ENCODE data around the gene SP2.

DNA sequence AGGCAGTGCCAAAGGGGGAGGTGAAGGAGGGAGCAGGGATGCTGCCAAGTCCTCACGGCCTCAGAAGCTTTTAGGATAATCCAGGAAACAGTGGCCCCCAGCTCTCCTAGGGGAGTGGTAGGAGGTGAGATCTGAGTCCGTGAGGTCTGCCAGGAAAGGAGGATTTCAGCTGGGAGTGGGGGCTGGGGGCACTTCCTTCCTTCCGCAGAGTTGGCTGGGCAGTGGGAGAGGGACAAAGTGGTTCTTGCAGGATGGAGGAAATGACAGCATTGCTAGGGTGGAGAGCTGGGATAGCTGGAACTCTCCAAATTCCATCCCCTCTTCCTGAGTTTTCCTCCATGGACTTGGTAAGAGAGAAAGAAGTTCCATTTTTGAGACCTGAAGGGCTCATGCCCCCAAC lies 40.3 kb upstream of the SP2 start:
- TF ChIP-seq, protein P1, sequence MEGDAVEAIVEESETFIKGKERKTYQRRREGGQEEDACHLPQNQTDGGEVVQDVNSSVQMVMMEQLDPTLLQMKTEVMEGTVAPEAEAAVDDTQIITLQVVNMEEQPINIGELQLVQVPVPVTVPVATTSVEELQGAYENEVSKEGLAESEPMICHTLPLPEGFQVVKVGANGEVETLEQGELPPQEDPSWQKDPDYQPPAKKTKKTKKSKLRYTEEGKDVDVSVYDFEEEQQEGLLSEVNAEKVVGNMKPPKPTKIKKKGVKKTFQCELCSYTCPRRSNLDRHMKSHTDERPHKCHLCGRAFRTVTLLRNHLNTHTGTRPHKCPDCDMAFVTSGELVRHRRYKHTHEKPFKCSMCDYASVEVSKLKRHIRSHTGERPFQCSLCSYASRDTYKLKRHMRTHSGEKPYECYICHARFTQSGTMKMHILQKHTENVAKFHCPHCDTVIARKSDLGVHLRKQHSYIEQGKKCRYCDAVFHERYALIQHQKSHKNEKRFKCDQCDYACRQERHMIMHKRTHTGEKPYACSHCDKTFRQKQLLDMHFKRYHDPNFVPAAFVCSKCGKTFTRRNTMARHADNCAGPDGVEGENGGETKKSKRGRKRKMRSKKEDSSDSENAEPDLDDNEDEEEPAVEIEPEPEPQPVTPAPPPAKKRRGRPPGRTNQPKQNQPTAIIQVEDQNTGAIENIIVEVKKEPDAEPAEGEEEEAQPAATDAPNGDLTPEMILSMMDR (conservative IDR thresholded peaks at IDR 0.05 in 1 of 2, IDR thresholded peaks at IDR 0.05 in 1 of 2; ENCODE audit: low read depth in 1 of 2, low read length in 2 of 2), result no peak
- no peak for TF ChIP-seq EZH2 (IDR thresholded peaks at IDR 0.05; ENCODE audit: low read length, missing control alignments)
